OCI-LY1 (cell line): ENCODE measurements around the gene DACH1.

Source experiments
- H2AFZ ChIP-seq: fragments of 200-600 bp; sonication (generic), shearing (Covaris generic); 2 replicates; pipeline ENCODE4 v1.6.0; 2014; ENCODE audit warnings: antibody characterized with exemption, mild to moderate bottlenecking, low read length
- H3F3A ChIP-seq: fragments of 200-600 bp; sonication (generic), shearing (Covaris generic); 2 replicates; pipeline ENCODE4 v1.6.0; 2014; ENCODE audit warnings: mild to moderate bottlenecking, antibody characterized with exemption, low read length, moderate library complexity; ENCODE audit not compliant: insufficient read depth
- H3K27ac ChIP-seq: fragments of 200-600 bp; sonication (generic); 2 replicates; pipeline ENCODE4 v1.5.1; 2014; ENCODE audit warnings: low read length, mixed run types, mild to moderate bottlenecking, low read depth; ENCODE audit not compliant: poor library complexity, severe bottlenecking
- H3K27me3 ChIP-seq: fragments of 200-600 bp; sonication (generic); 2 replicates; pipeline ENCODE4 v1.6.0; 2014; ENCODE audit warnings: antibody characterized with exemption, mild to moderate bottlenecking, low read length, moderate library complexity; ENCODE audit not compliant: insufficient read depth
- H3K36me3 ChIP-seq: fragments of 200-600 bp; sonication (generic); 2 replicates; pipeline ENCODE4 v1.6.1; 2014; ENCODE audit warnings: mild to moderate bottlenecking, antibody characterized with exemption, low read length, moderate library complexity, mixed read lengths; ENCODE audit not compliant: insufficient read depth
- H3K4me1 ChIP-seq: fragments of 200-600 bp; sonication (generic); 2 replicates; pipeline ENCODE4 v1.5.1; 2014; ENCODE audit warnings: mild to moderate bottlenecking, low read length, moderate library complexity; ENCODE audit not compliant: insufficient read depth, severe bottlenecking
- H3K4me2 ChIP-seq: fragments of 200-600 bp; sonication (generic), shearing (Covaris generic); 2 replicates; pipeline ENCODE4 v1.6.1; 2014; ENCODE audit warnings: low read length
- H3K4me3 ChIP-seq: fragments of 200-600 bp; sonication (generic); 2 replicates; pipeline ENCODE4 v1.5.1; 2014; ENCODE audit warnings: low read length, low read depth, mild to moderate bottlenecking, mixed read lengths; ENCODE audit not compliant: poor library complexity, severe bottlenecking
- H3K79me2 ChIP-seq: fragments of 200-600 bp; shearing (Covaris generic); 2 replicates; pipeline ENCODE4 v1.6.1; 2016; ENCODE audit warnings: mixed run types, low read length, mixed read lengths; ENCODE audit not compliant: insufficient read depth
- H3K9ac ChIP-seq: fragments of 200-600 bp; sonication (generic), shearing (Covaris generic); 2 replicates; pipeline ENCODE4 v1.6.1; 2014; ENCODE audit warnings: mild to moderate bottlenecking, low read length, mixed read lengths
- H3K9me2 ChIP-seq: fragments of 200-600 bp; sonication (generic), shearing (Covaris generic); 2 replicates; pipeline ENCODE4 v1.6.1; 2014; ENCODE audit warnings: low read depth, mild to moderate bottlenecking, low read length, mixed read lengths
- H3K9me3 ChIP-seq: fragments of 200-600 bp; shearing (Covaris generic); 2 replicates; pipeline ENCODE4 v1.6.1; 2014; ENCODE audit warnings: low read length, mixed read lengths
- H4K20me1 ChIP-seq: fragments of 200-600 bp; sonication (generic), shearing (Covaris generic); 2 replicates; pipeline ENCODE4 v1.6.0; 2016; ENCODE audit warnings: mild to moderate bottlenecking, low read length; ENCODE audit not compliant: insufficient read depth
- CTCF ChIP-seq: fragments of 200-600 bp; sonication (generic), shearing (Covaris generic); IDR thresholded peaks from 2 replicates; pipeline ENCODE4 v1.5.1; 2017; ENCODE audit warnings: mild to moderate bottlenecking, antibody characterized with exemption, low read length, moderate library complexity, mixed read lengths
- EZH2 ChIP-seq: fragments of 200-600 bp; sonication (generic), shearing (Covaris generic); IDR thresholded peaks from 2 replicates; pipeline ENCODE4 v1.8.0; 2017; ENCODE audit warnings: borderline replicate concordance, mixed run types, mild to moderate bottlenecking, antibody characterized with exemption, low read length, moderate library complexity, mixed read lengths

DACH1 gene

GRCh38 chr13:71830736-71831135 is 36.3 kb downstream of the DACH1 start:
- Histone ChIP-seq H3K4me2 (no peak overlapping the region), H3K27ac (no peak overlapping the region), H3K4me1 (no peaks in the 10 kb centered on the region), H2AFZ (no peak overlapping the region), H3K36me3 (no peaks in the 10 kb centered on the region), H3K4me3 (no peak overlapping the region), H4K20me1 (no peaks in the 10 kb centered on the region), H3K9me3 (no peaks in the 10 kb centered on the region), H3K79me2 (no peaks in the 10 kb centered on the region), H3K9me2 (no peaks in the 10 kb centered on the region), H3K27me3 (no peaks in the 10 kb centered on the region), H3K9ac (no peak overlapping the region), H3F3A (no peaks in the 10 kb centered on the region)
- TF ChIP-seq EZH2 (no peak), CTCF (no peak)

GRCh38 chr13:71830323-71830722 is 36.7 kb downstream of the DACH1 start:
- Histone ChIP-seq H3K4me1 (no peaks in the 10 kb centered on the region), H3K27ac (no peak overlapping the region), H3K9ac (no peak overlapping the region), H2AFZ (no peak overlapping the region), H3K9me3 (no peaks in the 10 kb centered on the region), H3K79me2 (no peaks in the 10 kb centered on the region), H3K9me2 (no peaks in the 10 kb centered on the region), H3K4me3 (no peak overlapping the region), H3F3A (no peaks in the 10 kb centered on the region), H4K20me1 (no peaks in the 10 kb centered on the region), H3K36me3 (no peaks in the 10 kb centered on the region), H3K27me3 (no peaks in the 10 kb centered on the region), H3K4me2 (no peak overlapping the region)
- TF ChIP-seq CTCF = no peak
- no peak for TF ChIP-seq EZH2

GRCh38 chr13:71829547-71829946 is 37.5 kb downstream of the DACH1 start:
- H3K36me3 ChIP-seq = no peaks in the 10 kb centered on the region
- no peaks in the 10 kb centered on the region for H3K79me2 ChIP-seq
- no peak overlapping the region for H3K9ac ChIP-seq
- no peak overlapping the region for H2AFZ ChIP-seq
- no peaks in the 10 kb centered on the region for H3F3A ChIP-seq
- no peaks in the 10 kb centered on the region for H4K20me1 ChIP-seq
- no peaks in the 10 kb centered on the region for H3K9me3 ChIP-seq
- no peak for TF ChIP-seq CTCF
- no peak for TF ChIP-seq EZH2
- H3K27me3 ChIP-seq = no peaks in the 10 kb centered on the region
- H3K9me2 ChIP-seq = no peaks in the 10 kb centered on the region
- no peak overlapping the region for H3K4me2 ChIP-seq
- no peak overlapping the region for H3K27ac ChIP-seq
- H3K4me3 ChIP-seq = no peak overlapping the region
- no peaks in the 10 kb centered on the region for H3K4me1 ChIP-seq
